Colonic mucosa (tissue), 4 donors: ENCODE results near the gene MYO10. TPM values are rescaled to one million over a fixed set of nuclear protein-coding genes. Genes with fewer than 3 reads are reported as not detected.
A peak's percentile ranks its signal among the peaks of the same experiment; 100 is the strongest.

Source experiments
- DNase-seq: peaks from one replicate; pipeline ENCODE4 v3.0.0-alpha.2; 2020
- H3K27ac ChIP-seq: fragments of 200-600 bp; one replicate; pipeline ENCODE4 v1.8.0; 2021
- H3K27me3 ChIP-seq: fragments of 200-600 bp; one replicate; pipeline ENCODE4 v1.8.0; 2021
- H3K36me3 ChIP-seq: fragments of 200-600 bp; one replicate; pipeline ENCODE4 v1.8.0; 2021
- H3K4me1 ChIP-seq: fragments of 200-600 bp; one replicate; pipeline ENCODE4 v1.8.0; 2021; ENCODE audit warnings: mild to moderate bottlenecking
- H3K4me3 ChIP-seq: fragments of 200-600 bp; one replicate; pipeline ENCODE4 v1.8.0; 2021
- H3K9ac ChIP-seq, 2 donors: one replicate each; pipeline ENCODE4 v1.7.0; 2013; ENCODE audit warnings: control low read depth in 2 of 2, low read depth in 2 of 2, low read length in 2 of 2
- H3K9me3 ChIP-seq: fragments of 200-600 bp; one replicate; pipeline ENCODE4 v1.8.0; 2021
- intact Hi-C: fragments of 100-400 bp; cut with DNase I; formaldehyde crosslinking; loops from one replicate; pipeline ENCODE4 v1.14.1; 2022
- total RNA-seq, 2 donors: library from RNA; stranded (reverse); fragmentation: NEBNext Ultra II Directional in 1 of 2; extraction: Animal tissue kit (Norgen Biotek cat#: 25700) in 1 of 2; gene quantifications; one replicate each; pipeline ENCODE4 v1.2.1, GENCODE V29; 2021
- TF ChIP-seq, protein P1 (sequence below): fragments of 200-600 bp; IDR thresholded peaks from one replicate; pipeline ENCODE4 v1.8.0; 2022; ENCODE audit warnings: antibody characterized with exemption, mild to moderate bottlenecking
- donor health status: healthy.
- donor health status: DM: no; HTN: no; CAD: no.
- donor health status: DM: no; HTN: no; CAD: no.

The MYO10 gene
- total RNA-seq, 2 donors from 2014 or later = 57.9 to 61.9 TPM

DNA sequence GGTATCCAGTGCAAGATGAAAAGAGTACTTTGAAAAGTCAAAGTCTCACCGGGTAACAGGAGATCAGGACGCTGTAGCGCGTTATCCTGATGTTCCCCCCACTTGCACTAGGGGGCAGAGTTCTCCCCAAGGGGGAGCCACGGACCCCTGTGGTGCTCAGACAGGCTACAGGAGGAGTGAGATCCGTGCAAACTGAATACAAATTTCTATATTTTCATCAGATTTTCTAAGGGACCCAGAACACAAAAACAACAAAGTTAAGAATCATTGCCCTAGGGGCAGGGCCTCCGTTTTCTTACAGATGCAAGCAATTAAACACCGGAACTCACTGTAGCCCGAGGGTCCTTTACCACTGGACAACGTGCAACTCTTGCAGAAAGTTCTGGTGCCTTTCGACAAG is 2.0 kb downstream of the MYO10 start:
- H3K27ac ChIP-seq = no peak overlapping the region
- peak; percentile 90 for DNase-seq
- peak overlapping the region; percentile 76 for H3K4me3 ChIP-seq
- no peaks in the 10 kb centered on the region for H3K9me3 ChIP-seq
- H3K36me3 ChIP-seq = no peaks in the 10 kb centered on the region
- no peaks in the 10 kb centered on the region for H3K4me1 ChIP-seq
- peak overlapping the region in 1 of 2 donors; percentile 90 for H3K9ac ChIP-seq
- no peaks in the 10 kb centered on the region for H3K27me3 ChIP-seq
- TF ChIP-seq, protein P1, sequence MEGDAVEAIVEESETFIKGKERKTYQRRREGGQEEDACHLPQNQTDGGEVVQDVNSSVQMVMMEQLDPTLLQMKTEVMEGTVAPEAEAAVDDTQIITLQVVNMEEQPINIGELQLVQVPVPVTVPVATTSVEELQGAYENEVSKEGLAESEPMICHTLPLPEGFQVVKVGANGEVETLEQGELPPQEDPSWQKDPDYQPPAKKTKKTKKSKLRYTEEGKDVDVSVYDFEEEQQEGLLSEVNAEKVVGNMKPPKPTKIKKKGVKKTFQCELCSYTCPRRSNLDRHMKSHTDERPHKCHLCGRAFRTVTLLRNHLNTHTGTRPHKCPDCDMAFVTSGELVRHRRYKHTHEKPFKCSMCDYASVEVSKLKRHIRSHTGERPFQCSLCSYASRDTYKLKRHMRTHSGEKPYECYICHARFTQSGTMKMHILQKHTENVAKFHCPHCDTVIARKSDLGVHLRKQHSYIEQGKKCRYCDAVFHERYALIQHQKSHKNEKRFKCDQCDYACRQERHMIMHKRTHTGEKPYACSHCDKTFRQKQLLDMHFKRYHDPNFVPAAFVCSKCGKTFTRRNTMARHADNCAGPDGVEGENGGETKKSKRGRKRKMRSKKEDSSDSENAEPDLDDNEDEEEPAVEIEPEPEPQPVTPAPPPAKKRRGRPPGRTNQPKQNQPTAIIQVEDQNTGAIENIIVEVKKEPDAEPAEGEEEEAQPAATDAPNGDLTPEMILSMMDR = peak; percentile 86
- intact Hi-C loops = loop anchor here (10.0 kb wide), 2 partner anchors 89 to 139 kb away; no protein-coding TSS in a partner anchor

DNA sequence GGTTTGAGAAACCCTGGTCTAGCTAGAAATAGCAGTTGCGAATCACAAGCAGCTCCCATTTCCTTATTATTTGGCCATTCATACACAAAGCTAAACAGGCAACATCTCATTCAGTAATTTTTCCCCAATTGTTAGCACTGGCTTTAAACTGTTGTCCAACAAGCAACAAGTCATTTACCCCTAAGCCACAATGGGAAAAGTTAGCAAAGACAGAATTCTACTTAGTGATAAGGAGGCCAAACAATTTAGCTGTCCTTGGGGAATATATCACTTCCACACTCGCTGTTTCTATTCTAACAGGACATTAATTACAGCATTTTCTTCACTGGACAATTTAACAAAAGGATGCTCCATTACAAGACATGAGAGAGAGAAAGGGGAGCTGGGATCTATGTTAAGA is 2.8 kb downstream of the MYO10 start:
- Histone ChIP-seq H3K4me1 (no peaks in the 10 kb centered on the region), H3K9ac (peak overlapping the region in 1 of 2 donors; percentile 90), H3K9me3 (no peaks in the 10 kb centered on the region), H3K27me3 (no peaks in the 10 kb centered on the region), H3K4me3 (peak overlapping the region; percentile 0), H3K27ac (no peak overlapping the region), H3K36me3 (no peaks in the 10 kb centered on the region)
- TF ChIP-seq, protein P1 = no peak
- no peak for DNase-seq
- intact Hi-C loops = loop anchor here (10.0 kb wide), 2 partner anchors 89 to 139 kb away; no protein-coding TSS in a partner anchor

DNA sequence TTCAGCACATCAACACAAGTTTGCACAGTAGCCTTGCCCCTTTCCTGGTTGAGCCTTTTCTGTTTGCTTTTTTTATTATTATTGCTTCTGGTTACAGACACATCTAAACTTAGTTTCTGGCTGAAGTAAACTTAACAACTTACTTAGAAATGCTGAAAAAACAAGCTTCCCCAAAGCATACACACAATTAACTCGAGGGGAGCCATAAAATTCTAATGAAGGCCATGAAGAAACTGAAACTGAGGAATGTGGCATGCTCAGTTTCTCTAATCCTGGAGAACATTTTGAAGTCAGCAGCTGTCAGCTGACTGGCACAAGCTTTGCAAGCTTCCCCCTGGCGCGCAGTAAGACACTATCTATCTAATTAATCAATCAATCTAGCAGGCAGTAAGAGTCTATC is 3.7 kb downstream of the MYO10 start:
- Histone ChIP-seq H3K27me3 (no peaks in the 10 kb centered on the region), H3K9me3 (no peaks in the 10 kb centered on the region), H3K9ac (peak overlapping the region in 1 of 2 donors; percentile 90), H3K36me3 (no peaks in the 10 kb centered on the region), H3K4me1 (no peaks in the 10 kb centered on the region), H3K4me3 (peak overlapping the region; percentile 0), H3K27ac (peak overlapping the region; percentile 68)
- peak; percentile 49 for DNase-seq
- intact Hi-C loops = loop anchor here (10.0 kb wide), 2 partner anchors 88 to 138 kb away; no protein-coding TSS in a partner anchor
- TF ChIP-seq, protein P1 = no peak

DNA sequence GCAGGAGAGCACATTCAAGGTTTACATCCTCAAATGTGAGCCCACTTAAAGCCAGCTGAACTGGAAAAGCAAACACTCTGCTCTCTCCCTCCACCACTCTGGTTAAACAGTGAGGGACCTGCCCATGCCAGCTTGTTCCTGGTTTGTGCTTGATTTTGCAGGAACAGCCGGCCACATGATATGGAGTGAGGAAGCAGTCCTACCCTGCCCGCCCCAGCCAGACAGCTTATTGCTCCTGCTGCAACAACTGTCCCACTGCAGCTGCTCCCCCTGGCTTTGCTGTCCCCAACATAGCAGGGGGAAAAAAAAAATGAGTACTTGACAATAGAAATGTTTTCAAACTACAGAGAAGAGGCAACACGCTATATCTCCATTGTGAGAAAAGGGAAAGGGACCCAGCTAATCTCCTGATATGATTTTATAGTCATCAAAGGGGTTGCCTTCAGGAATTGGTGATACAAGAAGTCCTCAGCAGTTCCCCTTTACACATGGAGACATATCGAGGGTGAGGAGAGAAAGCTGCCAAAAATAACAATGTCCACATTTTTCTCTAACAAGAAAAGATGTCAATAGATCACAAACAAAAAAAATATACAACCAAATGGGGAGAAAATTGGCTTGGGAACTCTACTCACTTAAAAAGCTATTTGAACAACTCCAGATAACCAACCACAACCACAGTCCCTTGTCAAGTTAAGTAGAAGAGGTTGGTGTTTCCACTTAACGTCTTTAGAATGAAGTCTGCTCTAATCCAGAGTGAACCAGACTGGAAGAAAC is 4.6 kb downstream of the MYO10 start:
- H3K9me3 ChIP-seq = no peaks in the 10 kb centered on the region
- H3K27me3 ChIP-seq = no peaks in the 10 kb centered on the region
- H3K27ac ChIP-seq = peak overlapping the region; percentile 68
- H3K4me1 ChIP-seq = no peaks in the 10 kb centered on the region
- H3K9ac ChIP-seq = peak overlapping the region in 1 of 2 donors; percentile 90
- TF ChIP-seq, protein P1 = no peak
- DNase-seq = peak; percentile 93
- intact Hi-C loops = loop anchor here (10.0 kb wide), 2 partner anchors 87 to 137 kb away; no protein-coding TSS in a partner anchor
- no peaks in the 10 kb centered on the region for H3K36me3 ChIP-seq
- no peak overlapping the region for H3K4me3 ChIP-seq

DNA sequence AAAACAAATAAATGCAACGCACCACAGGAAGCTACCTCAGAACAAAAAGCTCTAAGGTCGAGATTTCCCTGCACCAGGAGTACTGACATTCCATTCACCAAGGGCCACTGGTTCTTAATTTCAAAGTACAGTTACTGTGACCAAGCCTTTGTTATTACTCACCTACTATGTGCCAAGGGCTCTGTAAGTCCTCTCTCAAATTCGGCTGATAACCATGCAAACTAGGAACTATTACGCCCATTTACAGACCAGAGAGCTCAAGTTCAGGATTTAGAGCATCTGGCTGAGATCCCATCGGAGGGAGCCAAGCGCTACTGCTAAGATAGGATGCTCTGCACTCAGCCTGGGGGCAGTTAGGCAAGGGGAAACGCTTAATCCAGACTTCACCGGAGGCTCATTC is 5.6 kb downstream of the MYO10 start:
- H3K27me3 ChIP-seq = no peaks in the 10 kb centered on the region
- H3K9me3 ChIP-seq = no peaks in the 10 kb centered on the region
- H3K4me3 ChIP-seq = no peak overlapping the region
- H3K4me1 ChIP-seq = no peaks in the 10 kb centered on the region
- no peaks in the 10 kb centered on the region for H3K36me3 ChIP-seq
- H3K27ac ChIP-seq = peak overlapping the region; percentile 68
- intact Hi-C loops = loop anchor here (10.0 kb wide), 2 partner anchors 86 to 136 kb away; no protein-coding TSS in a partner anchor
- peak overlapping the region in 1 of 2 donors; percentile 16 for H3K9ac ChIP-seq
- TF ChIP-seq, protein P1 = no peak
- no peak for DNase-seq
